Mesothelial cell of epicardium (in vitro differentiated cells): ENCODE data around the gene FSIP1. TPM values are rescaled to one million over a fixed set of nuclear protein-coding genes. Genes with fewer than 3 reads are reported as not detected.

ENCODE experiments used
- DNase-seq, 2 experiments: peaks; one replicate each; pipeline ENCODE4 v3.0.0; 2021; ENCODE audit warnings: low spot score in 2 of 2; ENCODE audit not compliant: unreplicated experiment in 2 of 2
- H3K27ac Mint-ChIP-seq: 2 replicates; pipeline ENCODE4 v1.8.0; 2021; ENCODE audit warnings: mixed read lengths
- H3K27me3 Mint-ChIP-seq: 2 replicates; pipeline ENCODE4 v1.8.0; 2021; ENCODE audit warnings: low read depth, mixed read lengths
- H3K36me3 Mint-ChIP-seq: 2 replicates; pipeline ENCODE4 v1.8.0; 2021; ENCODE audit warnings: mixed read lengths
- H3K4me1 Mint-ChIP-seq: 2 replicates; pipeline ENCODE4 v1.8.0; 2021; ENCODE audit warnings: mixed read lengths
- H3K4me3 Mint-ChIP-seq: 2 replicates; pipeline ENCODE4 v1.8.0; 2021; ENCODE audit warnings: mild to moderate bottlenecking, moderate library complexity, mixed read lengths
- H3K9me3 Mint-ChIP-seq: 2 replicates; pipeline ENCODE4 v1.8.0; 2021; ENCODE audit warnings: mixed read lengths
- CTCF ChIP-seq: fragments of 200-600 bp; sonication (generic); IDR thresholded peaks from one replicate; pipeline ENCODE4 v1.5.0; 2021; ENCODE audit warnings: antibody characterized with exemption; ENCODE audit not compliant: unreplicated experiment
- total RNA-seq: library from RNA; stranded (reverse); gene quantifications from 3 replicates; pipeline ENCODE4 v1.2.1, GENCODE V29; 2021

FSIP1 gene
- total RNA-seq, 1 donor from 2014 or later: 0.74 TPM

DNA sequence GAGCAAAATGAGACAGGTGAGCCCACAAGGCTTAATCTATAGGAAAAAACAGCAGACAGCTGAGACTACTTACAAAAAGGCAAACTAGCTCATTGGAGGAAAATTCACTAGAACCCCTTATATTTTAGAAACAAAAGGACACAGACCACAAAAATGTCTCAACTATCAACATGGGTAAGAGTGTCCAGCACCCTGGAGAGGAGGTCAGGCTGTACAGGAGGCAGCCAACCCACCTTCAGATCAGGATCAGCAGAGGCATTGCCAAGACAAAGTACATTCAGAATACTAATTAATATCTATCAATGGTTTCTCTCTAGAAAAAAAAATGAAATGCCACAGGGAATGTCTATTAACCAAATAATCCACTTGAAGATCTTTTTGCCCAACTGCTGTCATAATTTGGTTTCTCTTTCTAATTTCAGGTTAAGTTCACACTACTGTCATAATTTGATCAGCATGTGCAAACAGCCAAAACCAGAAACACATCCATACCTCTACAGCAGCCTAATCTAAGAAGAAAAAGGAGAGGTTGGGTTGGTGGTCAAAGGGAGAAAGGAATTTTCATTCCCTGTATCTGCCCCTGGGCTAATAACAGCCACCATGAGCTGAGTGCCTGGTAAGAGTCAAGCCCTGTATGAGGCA is 227.8 kb downstream of the FSIP1 start:
- no peaks in the 10 kb centered on the region for H3K9me3 Mint-ChIP-seq
- H3K4me3 Mint-ChIP-seq: no peak overlapping the region
- no peaks in the 10 kb centered on the region for H3K27me3 Mint-ChIP-seq
- H3K36me3 Mint-ChIP-seq: no peaks in the 10 kb centered on the region
- TF ChIP-seq CTCF: no peak
- peaks cover 36% of the 10 kb centered on the region for H3K4me1 Mint-ChIP-seq
- H3K27ac Mint-ChIP-seq: peak overlapping the region; percentile 9
- DNase-seq: no peak

GRCh38 chr15:39553947-39554693 is 228.5 kb downstream of the FSIP1 start:
- H3K36me3 Mint-ChIP-seq: no peaks in the 10 kb centered on the region
- DNase-seq: no peak
- peaks cover 2% of the 10 kb centered on the region for H3K9me3 Mint-ChIP-seq
- peaks cover 36% of the 10 kb centered on the region for H3K4me1 Mint-ChIP-seq
- no peak overlapping the region for H3K4me3 Mint-ChIP-seq
- peak overlapping the region; percentile 9 for H3K27ac Mint-ChIP-seq
- no peaks in the 10 kb centered on the region for H3K27me3 Mint-ChIP-seq
- no peak for TF ChIP-seq CTCF

- Mint-ChIP-seq H3K27me3 (no peaks in the 10 kb centered on the region), H3K27ac (no peak overlapping the region), H3K4me1 (peaks cover 33% of the 10 kb centered on the region), H3K4me3 (no peak overlapping the region), H3K36me3 (no peaks in the 10 kb centered on the region), H3K9me3 (peaks cover 8% of the 10 kb centered on the region)
- DNase-seq: no peak
- no peak for TF ChIP-seq CTCF
These were observed 230.1 kb downstream of the FSIP1 start for GRCh38 chr15:39552556-39552955.

DNA sequence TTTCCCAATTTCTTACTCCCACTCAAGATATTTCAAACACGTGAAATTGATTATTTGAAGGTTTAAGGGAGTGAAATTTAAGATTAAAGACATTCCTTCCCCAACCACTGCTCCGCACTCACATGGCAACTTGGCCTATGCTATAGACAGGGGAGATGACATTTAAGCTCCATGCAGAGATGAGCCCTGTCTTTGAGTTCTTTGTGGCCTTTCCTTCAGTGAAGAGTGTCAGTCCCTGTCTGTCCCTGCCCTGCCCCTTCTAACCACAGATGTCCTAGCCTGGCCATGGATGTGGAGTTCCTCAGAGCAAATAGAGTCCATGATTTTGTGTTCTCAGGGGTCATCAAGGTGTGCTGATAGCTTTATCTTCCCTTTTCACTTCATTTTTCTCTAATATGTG is 231.2 kb downstream of the FSIP1 start:
- no peak for TF ChIP-seq CTCF
- Mint-ChIP-seq H3K4me1 (peaks cover 27% of the 10 kb centered on the region), H3K36me3 (no peaks in the 10 kb centered on the region), H3K27ac (no peak overlapping the region), H3K4me3 (no peak overlapping the region), H3K9me3 (peaks cover 10% of the 10 kb centered on the region), H3K27me3 (no peaks in the 10 kb centered on the region)
- no peak for DNase-seq

Other genes starting within 250 kb of the FSIP1 start
- gene THBS1, start 201.8 kb downstream of the FSIP1 start, total RNA-seq: 332 to 367 TPM (median 337 TPM) in 3 replicates
- gene GPR176, start 137.4 kb upstream of the FSIP1 start, total RNA-seq: 3.1 to 3.8 TPM (median 3.3 TPM) in 3 replicates
- 52.8 to 54.2 TPM (median 53.9 TPM) in 3 replicates for gene EIF2AK4, start 151.3 kb upstream of the FSIP1 start, total RNA-seq